Peyer's patch (tissue), 4 donors: ENCODE measurements around the gene TBC1D9B.

Experiments used
- POLR2A ChIP-seq, 2 donors: fragments of 450-650 bp; IDR thresholded peaks; one replicate each; pipeline ENCODE4 v1.5.1; 2017; ENCODE audit warnings: antibody characterized with exemption in 2 of 2, mild to moderate bottlenecking in 2 of 2, moderate library complexity in 2 of 2
- TF ChIP-seq, protein P1 (sequence below), 6 experiments: fragments of 450-650 bp in 4 of 6; fragments of 200-600 bp in 2 of 6; sonication (generic) in 1 of 6; IDR thresholded peaks; one replicate each; pipeline ENCODE4 v1.5.1; 2017 to 2019; ENCODE audit warnings: antibody characterized with exemption in 6 of 6, mild to moderate bottlenecking in 3 of 6, moderate library complexity in 1 of 6

DNA sequence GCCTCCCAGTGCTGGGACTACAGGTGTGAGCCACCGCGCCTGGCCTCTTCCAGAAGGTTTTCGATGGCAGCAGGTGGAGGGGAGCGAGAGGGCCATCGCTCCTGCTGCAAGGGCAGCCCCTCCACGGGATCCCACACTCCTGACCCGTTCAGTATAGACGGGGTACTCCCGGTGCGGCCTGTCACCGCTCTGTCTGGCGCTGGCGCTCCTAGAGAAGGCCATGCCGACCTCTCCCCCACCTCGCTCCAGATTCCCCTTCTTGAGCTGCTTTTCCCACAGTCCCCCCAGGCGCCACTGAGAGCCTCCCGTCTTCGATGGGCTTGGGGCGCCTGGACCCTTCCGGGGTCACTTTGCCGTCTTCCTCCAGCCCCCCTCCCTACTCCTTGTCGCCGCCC is 91.3 kb downstream of the TBC1D9B start:
- no peak for TF ChIP-seq POLR2A (IDR thresholded peaks at IDR 0.05)
- TF ChIP-seq, protein P1, sequence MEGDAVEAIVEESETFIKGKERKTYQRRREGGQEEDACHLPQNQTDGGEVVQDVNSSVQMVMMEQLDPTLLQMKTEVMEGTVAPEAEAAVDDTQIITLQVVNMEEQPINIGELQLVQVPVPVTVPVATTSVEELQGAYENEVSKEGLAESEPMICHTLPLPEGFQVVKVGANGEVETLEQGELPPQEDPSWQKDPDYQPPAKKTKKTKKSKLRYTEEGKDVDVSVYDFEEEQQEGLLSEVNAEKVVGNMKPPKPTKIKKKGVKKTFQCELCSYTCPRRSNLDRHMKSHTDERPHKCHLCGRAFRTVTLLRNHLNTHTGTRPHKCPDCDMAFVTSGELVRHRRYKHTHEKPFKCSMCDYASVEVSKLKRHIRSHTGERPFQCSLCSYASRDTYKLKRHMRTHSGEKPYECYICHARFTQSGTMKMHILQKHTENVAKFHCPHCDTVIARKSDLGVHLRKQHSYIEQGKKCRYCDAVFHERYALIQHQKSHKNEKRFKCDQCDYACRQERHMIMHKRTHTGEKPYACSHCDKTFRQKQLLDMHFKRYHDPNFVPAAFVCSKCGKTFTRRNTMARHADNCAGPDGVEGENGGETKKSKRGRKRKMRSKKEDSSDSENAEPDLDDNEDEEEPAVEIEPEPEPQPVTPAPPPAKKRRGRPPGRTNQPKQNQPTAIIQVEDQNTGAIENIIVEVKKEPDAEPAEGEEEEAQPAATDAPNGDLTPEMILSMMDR (IDR thresholded peaks at IDR 0.05): no peak
